ENCODE results near the gene CRACDL. TPM values are rescaled to one million over a fixed set of nuclear protein-coding genes. Genes with fewer than 3 reads are reported as not detected.

The CRACDL gene
- total and polyA plus RNA-seq, 2 of the 13 experiments (the other 11 are each of a cell fraction or from before 2014, with no cell fraction given): 0.15 to 0.26 TPM

- TF ChIP-seq ATF5 (CRISPR knock-in tag; IDR thresholded peaks at IDR 0.05; ENCODE audit: low read depth): no peak
- TF ChIP-seq ZNF597 (CRISPR knock-in tag; IDR thresholded peaks at IDR 0.05): no peak
- no peak for TF ChIP-seq NCOA5 (CRISPR knock-in tag; IDR thresholded peaks at IDR 0.05)
- no peak for TF ChIP-seq ZNF230 (CRISPR knock-in tag; IDR thresholded peaks at IDR 0.05)
- no peak for TF ChIP-seq FOXM1 (CRISPR knock-in tag; IDR thresholded peaks at IDR 0.05)
- no peak for TF ChIP-seq TRIM22 (IDR thresholded peaks at IDR 0.05)
- TF ChIP-seq CENPBD1 (CRISPR knock-in tag; IDR thresholded peaks at IDR 0.05; ENCODE audit: borderline replicate concordance, low read depth): no peak
- TF ChIP-seq PHF20 (CRISPR knock-in tag; IDR thresholded peaks at IDR 0.05): no peak
- TF ChIP-seq GATA4 (IDR thresholded peaks at IDR 0.05; ENCODE audit: borderline replicate concordance, low read depth): no peak
- TF ChIP-seq MTA1 (CRISPR knock-in tag; IDR thresholded peaks at IDR 0.05; ENCODE audit: borderline replicate concordance): peak; percentile 72; the same call in 1 of the 2 replicates
- TF ChIP-seq NR2C2 (CRISPR knock-in tag; IDR thresholded peaks at IDR 0.05; ENCODE audit: borderline replicate concordance): no peak; the same call in 1 of the 2 replicates
- no peak for TF ChIP-seq SNAPC5 (CRISPR knock-in tag; IDR thresholded peaks at IDR 0.05; ENCODE audit: borderline replicate concordance)
- TF ChIP-seq NR3C1 (CRISPR knock-in tag; IDR thresholded peaks at IDR 0.05): no peak
- no peak for TF ChIP-seq REL (CRISPR knock-in tag; conservative IDR thresholded peaks at IDR 0.05)
- no peak for TF ChIP-seq ZNF781 (CRISPR knock-in tag; IDR thresholded peaks at IDR 0.05; ENCODE audit: borderline replicate concordance, not compliant biosample characterization)
- TF ChIP-seq PREB (CRISPR knock-in tag; IDR thresholded peaks at IDR 0.05): no peak
- 0 out of 2 replicates have a peak, but pooled peaks have one; percentile 5 for TF ChIP-seq YEATS4 (CRISPR knock-in tag; IDR thresholded peaks at IDR 0.05; ENCODE audit: borderline replicate concordance)
- 0 out of 2 replicates have a peak, but pooled peaks have one; percentile 54 for TF ChIP-seq SALL2 (CRISPR knock-in tag; IDR thresholded peaks at IDR 0.05)
- no peak for TF ChIP-seq ZNF782 (CRISPR knock-in tag; IDR thresholded peaks at IDR 0.05; ENCODE audit: borderline replicate concordance)
- TF ChIP-seq ZNF235 (CRISPR knock-in tag; IDR thresholded peaks at IDR 0.05; ENCODE audit: borderline replicate concordance): no peak
- TF ChIP-seq ZNF275 (CRISPR knock-in tag; IDR thresholded peaks at IDR 0.05; ENCODE audit: borderline replicate concordance): no peak
- no peak for TF ChIP-seq ADNP (CRISPR knock-in tag; IDR thresholded peaks at IDR 0.05)
- peak; percentile 35 for TF ChIP-seq FOSL2 (CRISPR knock-in tag; IDR thresholded peaks at IDR 0.05)
Observed at GRCh38 chr2:98911376-98912154, 24.5 kb downstream of the CRACDL start (continued).
